ENCODE results near the gene MRPL53.

The MRPL53 gene

DNA sequence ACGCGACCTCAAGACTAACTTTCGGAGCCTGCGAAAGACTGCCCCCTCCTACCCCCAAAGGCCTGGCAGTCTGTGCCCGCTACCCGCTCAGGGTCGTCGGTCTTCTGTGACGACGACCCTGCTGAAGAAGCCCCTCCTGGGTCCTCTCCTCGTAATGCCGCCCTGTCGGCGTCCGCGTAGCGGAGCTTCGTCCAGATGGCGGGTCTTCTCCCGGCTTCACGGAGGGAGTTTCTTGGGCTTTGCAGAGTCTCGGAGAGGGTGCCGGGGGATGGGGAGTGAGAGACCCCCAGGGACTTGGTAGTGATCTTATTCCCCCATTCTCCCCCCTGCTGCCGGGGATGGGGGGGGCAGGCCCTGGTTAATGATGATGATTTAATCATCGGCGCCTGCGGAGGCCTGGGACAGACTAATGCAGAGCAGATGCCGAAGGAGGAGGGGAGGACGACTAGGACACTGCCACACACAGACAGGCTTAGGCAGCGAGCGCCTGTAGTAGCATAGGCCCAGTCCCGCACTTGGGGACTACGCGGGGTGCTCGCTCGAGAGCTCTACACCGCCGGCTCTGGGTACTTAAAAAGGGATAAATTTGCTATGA is 35.5 kb upstream of the MRPL53 start:
- peak overlapping the region; percentile 90 for H3K27ac ChIP-seq (ENCODE audit: low read depth, low read length)
- peak overlapping the region; percentile 66 for H3K4me2 ChIP-seq (ENCODE audit: low read depth, low read length, poor library complexity, severe bottlenecking)
- TF ChIP-seq, protein P1, sequence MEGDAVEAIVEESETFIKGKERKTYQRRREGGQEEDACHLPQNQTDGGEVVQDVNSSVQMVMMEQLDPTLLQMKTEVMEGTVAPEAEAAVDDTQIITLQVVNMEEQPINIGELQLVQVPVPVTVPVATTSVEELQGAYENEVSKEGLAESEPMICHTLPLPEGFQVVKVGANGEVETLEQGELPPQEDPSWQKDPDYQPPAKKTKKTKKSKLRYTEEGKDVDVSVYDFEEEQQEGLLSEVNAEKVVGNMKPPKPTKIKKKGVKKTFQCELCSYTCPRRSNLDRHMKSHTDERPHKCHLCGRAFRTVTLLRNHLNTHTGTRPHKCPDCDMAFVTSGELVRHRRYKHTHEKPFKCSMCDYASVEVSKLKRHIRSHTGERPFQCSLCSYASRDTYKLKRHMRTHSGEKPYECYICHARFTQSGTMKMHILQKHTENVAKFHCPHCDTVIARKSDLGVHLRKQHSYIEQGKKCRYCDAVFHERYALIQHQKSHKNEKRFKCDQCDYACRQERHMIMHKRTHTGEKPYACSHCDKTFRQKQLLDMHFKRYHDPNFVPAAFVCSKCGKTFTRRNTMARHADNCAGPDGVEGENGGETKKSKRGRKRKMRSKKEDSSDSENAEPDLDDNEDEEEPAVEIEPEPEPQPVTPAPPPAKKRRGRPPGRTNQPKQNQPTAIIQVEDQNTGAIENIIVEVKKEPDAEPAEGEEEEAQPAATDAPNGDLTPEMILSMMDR (IDR thresholded peaks at IDR 0.05; ENCODE audit: insufficient read depth, low read length, poor library complexity, severe bottlenecking): no peak
- TF ChIP-seq EZH2phosphoT487 (conservative IDR thresholded peaks at IDR 0.05; ENCODE audit: low read length): no peak
- no peaks in the 10 kb centered on the region for H3K9me3 ChIP-seq (ENCODE audit: insufficient read depth, low read length)
- H3K9ac ChIP-seq (ENCODE audit: low read length): peak overlapping the region; percentile 68
- H3K4me3 ChIP-seq (ENCODE audit: insufficient read depth, low read length, poor library complexity, severe bottlenecking): peak overlapping the region; percentile 70
- no peaks in the 10 kb centered on the region for H3K36me3 ChIP-seq (ENCODE audit: low read length)
- peak overlapping the region; percentile 98 for H2AFZ ChIP-seq (ENCODE audit: low read depth, low read length, severe bottlenecking)
- no peaks in the 10 kb centered on the region for H4K20me1 ChIP-seq (ENCODE audit: low read depth, low read length)
- H3F3A ChIP-seq (ENCODE audit: insufficient read depth): peaks cover 4% of the 10 kb centered on the region; the same call in 1 of the 2 replicates
- H3K79me2 ChIP-seq (ENCODE audit: insufficient read depth, low read length): 0 out of 2 replicates have a peak, but pooled peaks cover 3% of the 10 kb centered on the region
- no peaks in the 10 kb centered on the region for H3K27me3 ChIP-seq (ENCODE audit: low read length)
- no peaks in the 10 kb centered on the region for H3K9me2 ChIP-seq (replicated peaks; ENCODE audit: insufficient read depth, low read length)

DNA sequence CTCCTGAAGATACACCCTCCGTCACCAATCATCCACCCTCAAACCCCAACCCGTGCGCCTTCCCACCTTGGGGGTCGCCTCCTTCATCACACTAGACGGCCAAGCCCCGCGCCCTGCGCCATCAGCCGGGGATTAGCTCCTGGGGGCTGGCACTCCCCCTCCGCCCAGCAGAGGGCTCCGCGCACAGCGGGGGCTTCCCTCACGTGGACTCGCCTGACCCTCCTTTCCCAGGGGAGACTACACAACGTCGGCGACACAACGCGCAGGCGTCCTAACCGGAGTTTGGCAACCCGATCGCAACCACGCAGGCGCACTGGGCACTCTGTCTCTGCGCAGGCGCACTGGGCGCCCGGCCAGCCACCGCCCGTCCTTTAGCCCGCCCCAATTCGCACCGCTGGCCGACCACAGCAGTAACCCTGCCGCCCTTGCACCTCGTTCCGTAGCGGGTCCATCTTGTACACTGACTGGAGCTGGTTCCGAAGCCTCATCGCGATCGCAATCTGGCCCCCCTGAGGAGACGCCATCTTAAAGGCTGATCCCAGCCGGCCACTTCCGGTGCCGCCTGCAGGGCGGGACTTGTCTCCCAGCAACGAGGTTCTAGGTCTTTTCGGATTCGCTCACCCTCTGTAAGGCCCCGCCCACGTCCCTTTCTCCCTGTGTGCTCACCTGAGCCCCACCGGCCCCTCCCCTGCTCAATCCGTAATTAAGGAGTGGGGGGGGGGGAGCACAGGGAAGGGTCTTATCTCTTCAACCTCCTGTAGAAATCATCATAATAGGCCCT is 34.9 kb upstream of the MRPL53 start, which contains the start of gene PCGF1:
Gene PCGF1, minus strand, starts transcription at position 551 of the 781 bp plus-strand sequence. Its CDS starts 27 bp downstream, at position 524.
- H3K36me3 ChIP-seq (ENCODE audit: low read length): no peaks in the 10 kb centered on the region
- no peaks in the 10 kb centered on the region for H3K9me3 ChIP-seq (ENCODE audit: insufficient read depth, low read length)
- H3K27ac ChIP-seq (ENCODE audit: low read depth, low read length): peak within 1 kb of the TSS; percentile 90
- peak within 1 kb of the TSS; percentile 70 for H3K4me3 ChIP-seq (ENCODE audit: insufficient read depth, low read length, poor library complexity, severe bottlenecking)
- no peaks in the 10 kb centered on the region for H3K27me3 ChIP-seq (ENCODE audit: low read length)
- no peaks in the 10 kb centered on the region for H4K20me1 ChIP-seq (ENCODE audit: low read depth, low read length)
- 0 out of 2 replicates have a peak, but pooled peaks cover 3% of the 10 kb centered on the region for H3K79me2 ChIP-seq (ENCODE audit: insufficient read depth, low read length)
- TF ChIP-seq EZH2phosphoT487 (conservative IDR thresholded peaks at IDR 0.05; ENCODE audit: low read length): no peak
- TF ChIP-seq, protein P1 (IDR thresholded peaks at IDR 0.05; ENCODE audit: insufficient read depth, low read length, poor library complexity, severe bottlenecking): peak; percentile 68
- H3K4me2 ChIP-seq (ENCODE audit: low read depth, low read length, poor library complexity, severe bottlenecking): peak within 1 kb of the TSS; percentile 66
- H3K9ac ChIP-seq (ENCODE audit: low read length): peak within 1 kb of the TSS; percentile 68
- H3K9me2 ChIP-seq (replicated peaks; ENCODE audit: insufficient read depth, low read length): no peaks in the 10 kb centered on the region
- H3F3A ChIP-seq (ENCODE audit: insufficient read depth): peaks cover 4% of the 10 kb centered on the region; the same call in 1 of the 2 replicates
- H2AFZ ChIP-seq (ENCODE audit: low read depth, low read length, severe bottlenecking): peak within 1 kb of the TSS; percentile 98

DNA sequence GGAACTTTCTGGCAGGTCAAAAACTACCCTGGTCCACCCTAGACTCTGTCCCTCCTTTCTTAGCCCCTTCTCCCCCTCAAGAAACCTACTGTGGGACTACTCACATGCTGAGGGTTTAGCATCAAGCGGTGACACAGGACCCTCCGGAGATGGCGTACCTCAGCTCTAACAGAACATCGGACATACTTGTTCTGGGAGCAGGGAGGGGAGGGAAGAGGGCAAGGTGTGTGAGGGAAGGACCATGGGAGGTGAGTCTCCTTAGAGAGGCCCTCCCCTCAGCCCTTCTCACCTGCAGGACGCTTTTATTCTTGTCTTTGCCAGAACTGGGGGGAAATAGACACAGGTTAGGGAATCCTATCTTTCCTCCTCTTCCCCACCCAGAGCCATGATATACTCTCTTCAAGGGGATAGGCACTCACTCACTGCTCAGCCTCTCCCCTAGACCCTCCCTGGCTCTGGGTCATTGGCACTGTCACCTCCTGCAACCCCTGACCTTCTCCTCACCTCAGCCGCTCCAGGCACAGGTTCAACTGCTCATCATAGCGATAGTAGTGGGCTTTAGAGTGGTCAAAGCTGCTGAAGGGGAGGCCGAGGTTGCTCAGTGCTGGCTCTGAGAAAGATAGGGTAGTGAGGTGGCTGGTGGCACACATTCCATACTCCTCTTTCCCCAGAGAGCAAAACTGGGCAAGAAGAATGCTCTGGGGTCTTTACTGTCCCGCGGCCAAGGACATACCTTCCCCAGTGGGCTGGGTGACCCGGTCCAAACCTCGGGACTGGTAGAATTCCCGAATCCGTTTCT is 33.2 kb upstream of the MRPL53 start:
- H3K4me3 ChIP-seq (ENCODE audit: insufficient read depth, low read length, poor library complexity, severe bottlenecking): no peak overlapping the region
- no peaks in the 10 kb centered on the region for H3K9me3 ChIP-seq (ENCODE audit: insufficient read depth, low read length)
- H3K79me2 ChIP-seq (ENCODE audit: insufficient read depth, low read length): 0 out of 2 replicates have a peak, but pooled peaks cover 3% of the 10 kb centered on the region
- H3K27ac ChIP-seq (ENCODE audit: low read depth, low read length): no peak overlapping the region
- no peak overlapping the region for H2AFZ ChIP-seq (ENCODE audit: low read depth, low read length, severe bottlenecking)
- no peaks in the 10 kb centered on the region for H3K9me2 ChIP-seq (replicated peaks; ENCODE audit: insufficient read depth, low read length)
- H3K4me2 ChIP-seq (ENCODE audit: low read depth, low read length, poor library complexity, severe bottlenecking): no peak overlapping the region
- H3K27me3 ChIP-seq (ENCODE audit: low read length): no peaks in the 10 kb centered on the region
- no peak overlapping the region for H3K9ac ChIP-seq (ENCODE audit: low read length)
- TF ChIP-seq, protein P1 (IDR thresholded peaks at IDR 0.05; ENCODE audit: insufficient read depth, low read length, poor library complexity, severe bottlenecking): no peak
- peaks cover 4% of the 10 kb centered on the region; the same call in 1 of the 2 replicates for H3F3A ChIP-seq (ENCODE audit: insufficient read depth)
- no peaks in the 10 kb centered on the region for H3K36me3 ChIP-seq (ENCODE audit: low read length)
- no peaks in the 10 kb centered on the region for H4K20me1 ChIP-seq (ENCODE audit: low read depth, low read length)

Data from SU-DHL-6 (cell line).